ENCODE measurements around the gene ZNF253. TPM values are rescaled to one million over a fixed set of nuclear protein-coding genes. Genes with fewer than 3 reads are reported as not detected.
"Not testable (repeated sequence)": the region's sequence is repeated elsewhere in the genome, so short reads cannot be mapped to it uniquely, and the experiment has no call there.

ZNF253 gene
- total RNA-seq, 1 donor from 2014 or later, result 1.9 TPM

GRCh38 chr19:19900139-19900728, 34.6 kb downstream of the ZNF253 start:
- ATAC-seq, result no peak

GRCh38 chr19:19900729-19901444, 35.2 kb downstream of the ZNF253 start, which contains the start of gene ZNF93:
TSS of gene ZNF93 (plus strand) at chr19:19900946. CDS start at chr19:19901089, 143 bp downstream.
- ATAC-seq, result peak; percentile 99

DNA sequence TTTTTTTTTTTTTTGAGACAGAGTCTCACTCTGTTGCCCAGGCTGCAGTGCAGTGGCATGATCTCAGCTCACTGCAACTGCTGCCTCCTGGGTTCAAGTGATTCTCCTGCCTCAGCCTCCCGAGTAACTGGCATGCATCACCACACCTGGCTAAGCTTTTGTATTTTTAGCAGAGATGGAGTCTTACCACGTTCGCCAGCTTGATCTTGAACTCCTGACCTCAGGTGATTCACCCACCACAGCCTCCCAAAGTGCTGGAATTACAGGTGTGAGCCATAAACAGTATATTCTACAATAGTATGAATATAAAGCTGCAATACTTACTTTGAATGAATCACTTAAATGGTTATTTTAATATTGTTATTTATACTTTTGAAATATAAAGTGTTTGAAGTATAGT, 41.9 kb downstream of the ZNF253 start:
- not testable (repeated sequence) for ATAC-seq

GRCh38 chr19:19909654-19910053, 44.0 kb downstream of the ZNF253 start:
- ATAC-seq, result no peak

DNA sequence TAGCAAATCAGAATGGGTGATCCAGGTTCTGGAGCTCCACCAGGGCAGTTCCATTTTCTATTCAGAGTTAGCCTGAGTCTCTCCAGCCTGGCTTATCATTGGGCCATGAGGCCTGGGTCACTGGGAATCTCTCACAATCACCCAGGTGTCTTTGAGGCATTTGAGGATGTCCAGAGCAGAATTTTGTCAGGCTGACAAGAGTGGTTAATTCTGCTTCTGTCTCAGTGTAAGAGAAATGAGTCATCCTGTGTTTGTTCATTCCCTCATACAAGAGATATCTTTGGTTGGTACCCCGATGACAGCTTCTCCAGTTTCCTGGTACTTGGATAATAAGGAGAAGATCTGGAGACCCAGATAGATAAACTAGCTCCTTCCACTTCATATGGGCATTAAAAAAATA, 45.5 kb downstream of the ZNF253 start:
- ATAC-seq, result no peak

DNA sequence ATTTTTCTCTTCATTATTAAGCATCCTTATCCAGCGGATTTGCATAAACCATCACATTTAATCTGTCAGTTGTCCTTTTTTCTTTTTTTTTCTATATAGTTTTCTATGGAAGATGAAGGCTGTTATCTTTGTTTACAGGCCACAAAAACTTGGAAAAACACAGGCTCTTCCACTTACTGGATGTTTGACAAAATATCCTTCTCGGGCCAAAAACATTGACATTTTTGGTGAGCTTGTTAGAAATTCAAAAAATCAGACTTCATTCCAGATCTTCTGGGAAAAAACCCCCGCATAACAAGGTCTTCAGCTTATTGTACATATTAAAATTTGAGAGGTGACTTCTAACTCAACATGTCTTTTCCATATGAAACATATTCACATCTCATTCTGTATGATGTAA, 48.9 kb downstream of the ZNF253 start:
- no peak for ATAC-seq

DNA sequence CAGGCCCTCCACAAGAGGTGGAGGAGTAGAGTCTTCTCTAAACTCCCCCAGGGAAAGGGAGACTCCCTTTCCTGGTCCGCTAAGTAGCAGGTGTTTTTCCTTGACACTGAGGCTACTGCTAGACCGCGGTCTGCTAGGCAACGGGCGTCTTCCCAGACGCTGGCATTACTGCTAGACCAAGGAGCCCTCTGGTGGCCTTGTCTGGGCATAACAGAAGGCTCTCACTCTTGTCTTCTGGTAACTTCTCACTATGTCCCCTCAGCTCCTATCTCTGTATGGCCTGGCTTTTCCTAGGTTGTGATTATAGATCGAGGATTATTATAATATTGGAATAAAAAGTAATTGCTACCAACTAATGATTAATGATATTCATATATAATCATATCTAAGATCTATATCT, 64.7 kb downstream of the ZNF253 start:
- not testable (repeated sequence) for ATAC-seq

DNA sequence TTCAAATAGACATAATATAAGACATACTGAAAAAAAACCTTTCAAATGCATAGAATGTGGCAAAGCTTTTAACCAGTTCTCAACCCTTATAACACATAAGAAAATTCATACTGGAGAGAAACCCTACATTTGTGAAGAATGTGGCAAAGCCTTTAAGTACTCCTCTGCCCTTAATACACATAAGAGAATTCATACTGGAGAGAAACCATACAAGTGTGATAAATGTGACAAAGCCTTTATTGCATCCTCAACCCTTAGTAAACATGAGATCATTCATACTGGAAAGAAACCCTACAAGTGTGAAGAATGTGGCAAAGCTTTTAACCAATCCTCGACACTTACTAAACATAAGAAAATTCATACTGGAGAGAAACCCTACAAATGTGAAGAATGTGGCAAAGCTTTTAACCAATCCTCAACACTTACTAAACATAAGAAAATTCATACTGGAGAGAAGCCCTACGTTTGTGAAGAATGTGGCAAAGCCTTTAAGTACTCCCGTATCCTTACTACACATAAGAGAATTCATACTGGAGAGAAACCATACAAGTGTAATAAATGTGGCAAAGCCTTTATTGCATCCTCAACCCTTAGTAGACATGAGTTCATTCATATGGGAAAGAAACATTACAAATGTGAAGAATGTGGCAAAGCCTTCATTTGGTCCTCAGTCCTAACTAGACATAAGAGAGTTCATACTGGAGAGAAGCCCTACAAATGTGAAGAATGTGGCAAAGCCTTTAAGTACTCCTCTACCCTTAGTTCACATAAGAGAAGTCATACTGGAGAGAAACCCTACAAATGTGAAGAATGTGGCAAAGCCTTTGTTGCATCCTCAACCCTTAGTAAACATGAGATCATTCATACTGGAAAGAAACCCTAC, 68.0 kb downstream of the ZNF253 start:
- not testable (repeated sequence) for ATAC-seq

- ATAC-seq, result no peak
Observed at GRCh38 chr19:19937403-19937802, 71.7 kb downstream of the ZNF253 start.

DNA sequence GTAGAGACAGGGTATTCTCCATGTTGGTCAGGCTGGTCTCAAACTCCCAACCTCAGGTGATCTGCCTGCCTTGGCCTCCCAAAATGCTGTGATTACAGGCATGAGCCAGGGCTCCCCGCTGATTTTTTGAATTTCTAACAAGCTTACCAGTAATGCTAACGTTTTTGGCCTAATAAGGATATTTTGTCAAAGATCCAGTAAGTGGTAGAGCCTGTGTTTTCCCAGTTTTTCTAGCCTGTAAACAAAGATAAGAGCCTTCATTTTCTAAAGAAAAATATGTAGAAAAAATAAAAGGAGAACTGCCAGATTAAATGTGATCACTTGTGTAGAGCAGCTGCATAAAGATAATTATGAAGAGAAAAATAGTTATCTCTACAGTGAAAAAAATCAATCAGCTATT, 72.8 kb downstream of the ZNF253 start:
- no peak for ATAC-seq

DNA sequence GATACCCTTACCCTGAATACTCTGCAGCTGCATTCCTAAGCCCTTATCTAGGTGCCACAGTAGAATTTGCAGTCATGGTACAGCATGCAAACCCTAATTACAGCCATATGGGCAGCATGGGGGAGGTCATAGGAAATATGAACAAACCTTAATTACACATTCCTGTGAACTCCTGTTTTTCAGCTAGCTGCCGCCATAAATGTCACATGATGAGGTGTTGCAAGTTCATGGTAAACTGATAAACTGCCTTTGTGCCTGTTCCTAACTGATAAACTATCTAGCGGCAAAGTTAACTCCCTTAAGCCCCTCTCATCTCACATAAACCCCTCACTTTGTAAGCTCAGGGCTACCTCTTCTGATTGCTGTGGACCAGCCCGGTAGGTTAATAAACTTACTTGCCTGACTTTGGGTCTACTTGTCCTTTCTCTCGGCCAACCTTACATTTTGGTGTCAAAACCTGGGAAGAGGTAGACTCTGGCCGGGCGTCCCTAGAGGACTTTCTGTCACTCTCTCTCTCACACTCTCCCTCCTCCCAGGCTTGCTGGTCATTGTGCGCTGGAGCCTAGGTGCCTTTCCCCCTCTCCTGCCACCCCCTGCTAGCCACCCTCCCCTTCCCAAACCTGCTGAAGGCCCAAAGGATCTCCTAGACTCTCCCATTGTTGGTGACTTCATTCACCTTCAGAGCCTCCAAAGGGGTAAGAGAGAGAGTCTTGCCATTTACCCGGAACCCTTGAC, 78.3 kb downstream of the ZNF253 start:
- ATAC-seq, result no peak

Other genes with a start within 250 kb of the ZNF253 start
- gene PBX4, start 247.2 kb upstream of the ZNF253 start, total RNA-seq, result 0.20 TPM
- gene LPAR2, start 237.7 kb upstream of the ZNF253 start, total RNA-seq, result 7.6 TPM
- gene GMIP, start 222.2 kb upstream of the ZNF253 start, total RNA-seq, result 9.4 TPM
- gene ATP13A1, start 202.2 kb upstream of the ZNF253 start, total RNA-seq, result 28.9 TPM
- 10.0 TPM for gene ZNF101, start 197.0 kb upstream of the ZNF253 start, total RNA-seq
- gene ZNF14, start 132.8 kb upstream of the ZNF253 start, total RNA-seq, result 2.3 TPM
- 10.0 TPM for gene ZNF506, start 44.1 kb upstream of the ZNF253 start, total RNA-seq
- gene ZNF93, start 35.1 kb downstream of the ZNF253 start, total RNA-seq, result 2.6 TPM
- 3.3 TPM for gene ZNF682, start 173.6 kb downstream of the ZNF253 start, total RNA-seq
- gene ZNF90, start 212.1 kb downstream of the ZNF253 start, total RNA-seq, result 0.96 TPM